CD4-positive, alpha-beta T cell (primary cell): Measurements from ENCODE around the gene CPNE4. TPM values are rescaled to one million over a fixed set of nuclear protein-coding genes. Genes with fewer than 3 reads are reported as not detected.

Experiments used
- ATAC-seq: fragments of 200-7000 bp; cut with Tn5 transposase; one replicate; pipeline ENCODE4 v1.10.0; 2022; ENCODE audit warnings: mild to moderate bottlenecking; ENCODE audit not compliant: poor library complexity
- CTCF ChIA-PET: fragments of 350-600 bp; sonication (Branson Sonifier 250); formaldehyde crosslinking; loops from one replicate; lab custom pipeline; 2021; ENCODE audit warnings: antibody characterized with exemption, inconsistent platforms; lab: Charles Lee
- POLR2A ChIA-PET: fragments of 350-600 bp; sonication (Branson Sonifier 250); formaldehyde crosslinking; loops from one replicate; lab custom pipeline; 2021; ENCODE audit warnings: antibody characterized with exemption, inconsistent platforms; lab: Charles Lee
- DNase-seq, 14 experiments: peaks; one replicate each; pipeline ENCODE4 v3.0.0-alpha.2; 2013 to 2020; ENCODE audit warnings: mixed read lengths in 2 of 14
- H3K27ac ChIP-seq, 2 donors: one replicate each; pipeline versions ENCODE4 v1.5.1 to v1.7.0; 2013; ENCODE audit warnings: low read length in 2 of 2, low read depth in 1 of 2, mild to moderate bottlenecking in 1 of 2
- H3K27me3 ChIP-seq, 2 experiments: 1 replicate in 1 of 2; 2 replicates in 1 of 2; pipeline versions ENCODE4 v1.6.1 to v1.7.0; 2013; ENCODE audit warnings: low read length in 2 of 2, control low read depth in 1 of 2, mild to moderate bottlenecking in 1 of 2, moderate library complexity in 1 of 2; ENCODE audit not compliant: insufficient read depth in 2 of 2, control insufficient read depth in 1 of 2
- H3K36me3 ChIP-seq: one replicate; pipeline ENCODE4 v1.6.1; 2013; ENCODE audit warnings: low read length, control low read depth; ENCODE audit not compliant: insufficient read depth
- H3K4me1 ChIP-seq: one replicate; pipeline ENCODE4 v1.6.1; 2013; ENCODE audit warnings: low read length, control low read depth; ENCODE audit not compliant: insufficient read depth
- H3K4me3 ChIP-seq: one replicate; pipeline ENCODE4 v1.5.1; 2013; ENCODE audit warnings: mild to moderate bottlenecking, low read length, moderate library complexity
- H3K9me3 ChIP-seq, 2 experiments: 1 replicate in 1 of 2; 2 replicates in 1 of 2; pipeline versions ENCODE4 v1.6.1 to v1.7.0; 2013; ENCODE audit warnings: low read length in 2 of 2, mild to moderate bottlenecking in 2 of 2, control low read depth in 1 of 2, moderate library complexity in 1 of 2; ENCODE audit not compliant: control insufficient read depth in 1 of 2, insufficient read depth in 1 of 2
- H3K27ac Mint-ChIP-seq: one replicate; pipeline ENCODE4 v1.8.0; 2020; ENCODE audit warnings: mixed read lengths
- H3K27me3 Mint-ChIP-seq: one replicate; pipeline ENCODE4 v1.8.0; 2021; ENCODE audit warnings: mixed read lengths
- H3K36me3 Mint-ChIP-seq: one replicate; pipeline ENCODE4 v1.8.0; 2021; ENCODE audit warnings: low read depth, mixed read lengths
- H3K4me1 Mint-ChIP-seq: one replicate; pipeline ENCODE4 v1.8.0; 2021; ENCODE audit warnings: low read depth, mixed read lengths
- H3K4me3 Mint-ChIP-seq: one replicate; pipeline ENCODE4 v1.8.0; 2020; ENCODE audit warnings: mild to moderate bottlenecking, mixed read lengths
- H3K9me3 Mint-ChIP-seq: one replicate; pipeline ENCODE4 v1.8.0; 2020; ENCODE audit warnings: mixed read lengths
- CTCF ChIP-seq: fragments of 200-600 bp; IDR thresholded peaks from one replicate; pipeline ENCODE4 v1.8.0; 2022; ENCODE audit warnings: antibody characterized with exemption, mild to moderate bottlenecking
- intact Hi-C, 2 experiments: fragments of 100-400 bp; cut with DNase I in 1 of 2; cut with micrococcal nuclease in 1 of 2; formaldehyde crosslinking; loops; one replicate each; pipeline versions ENCODE4 v1.15.1 to v1.9.0; 2023 to 2025; cut with DNase I, micrococcal nuclease
- total RNA-seq, 174 experiments: library from RNA in 2 of 174; stranded (reverse) in 2 of 174; gene quantifications; one replicate each; pipeline ENCODE4 v1.2.3 and lab custom pipeline; 2021 to 2026

The CPNE4 gene
- total RNA-seq, 2 experiments from 2014 or later = not detected

GRCh38 chr3:131755380-131755779, 279.4 kb downstream of the CPNE4 start:
- DNase-seq = no peak
- Histone ChIP-seq H3K27ac (no peak overlapping the region), H3K4me1 (no peaks in the 10 kb centered on the region), H3K36me3 (no peaks in the 10 kb centered on the region), H3K27me3 (peaks cover 0 to 7% of the 10 kb centered on the region in 2 experiments), H3K4me3 (no peak overlapping the region), H3K9me3 (peaks cover 0 to 5% of the 10 kb centered on the region in 2 experiments)
- no peak overlapping the region for H3K4me3 Mint-ChIP-seq
- POLR2A ChIA-PET = no interaction called here
- H3K27ac Mint-ChIP-seq = no peak overlapping the region
- intact Hi-C loops = no loop called here
- H3K27me3 Mint-ChIP-seq = peaks cover 35% of the 10 kb centered on the region
- no peaks in the 10 kb centered on the region for H3K4me1 Mint-ChIP-seq
- CTCF ChIA-PET = no interaction called here
- no peaks in the 10 kb centered on the region for H3K9me3 Mint-ChIP-seq
- no peak for ATAC-seq
- no peaks in the 10 kb centered on the region for H3K36me3 Mint-ChIP-seq
- no peak for TF ChIP-seq CTCF

GRCh38 chr3:131750256-131750655, 284.6 kb downstream of the CPNE4 start:
- ChIA-PET POLR2A (no interaction called here), CTCF (no interaction called here)
- Mint-ChIP-seq H3K27ac (no peak overlapping the region), H3K4me1 (no peaks in the 10 kb centered on the region), H3K9me3 (no peaks in the 10 kb centered on the region), H3K36me3 (no peaks in the 10 kb centered on the region), H3K4me3 (no peak overlapping the region), H3K27me3 (peaks cover 38% of the 10 kb centered on the region)
- H3K9me3 ChIP-seq = no peaks in the 10 kb centered on the region
- DNase-seq (no peak), ATAC-seq (no peak)
- TF ChIP-seq CTCF = no peak
- H3K27me3 ChIP-seq = peaks cover 0 to 7% of the 10 kb centered on the region in 2 experiments
- H3K4me3 ChIP-seq = no peak overlapping the region
- no peaks in the 10 kb centered on the region for H3K36me3 ChIP-seq
- intact Hi-C loops = no loop called here
- H3K27ac ChIP-seq = no peak overlapping the region
- no peaks in the 10 kb centered on the region for H3K4me1 ChIP-seq

GRCh38 chr3:131749826-131750225, 285.0 kb downstream of the CPNE4 start:
- Mint-ChIP-seq H3K27me3 (peaks cover 36% of the 10 kb centered on the region), H3K36me3 (no peaks in the 10 kb centered on the region), H3K27ac (no peak overlapping the region), H3K9me3 (no peaks in the 10 kb centered on the region), H3K4me3 (no peak overlapping the region), H3K4me1 (no peaks in the 10 kb centered on the region)
- DNase-seq (no peak), ATAC-seq (no peak)
- POLR2A ChIA-PET = no interaction called here
- H3K4me3 ChIP-seq = no peak overlapping the region
- H3K27ac ChIP-seq = no peak overlapping the region
- H3K36me3 ChIP-seq = no peaks in the 10 kb centered on the region
- CTCF ChIA-PET = no interaction called here
- H3K27me3 ChIP-seq = peaks cover 0 to 7% of the 10 kb centered on the region in 2 experiments
- TF ChIP-seq CTCF = no peak
- no peaks in the 10 kb centered on the region for H3K9me3 ChIP-seq
- intact Hi-C loops = no loop called here
- H3K4me1 ChIP-seq = no peaks in the 10 kb centered on the region
